Esophagus squamous epithelium (tissue), 4 donors: ENCODE data around the gene LOXL1.

ENCODE experiments used
- POLR2A ChIP-seq, 4 donors: fragments of 450-650 bp; IDR thresholded peaks; one replicate each; pipeline ENCODE4 v1.6.1; 2017; ENCODE audit warnings: antibody characterized with exemption in 4 of 4, mild to moderate bottlenecking in 4 of 4, moderate library complexity in 3 of 4
- TF ChIP-seq, protein P1 (sequence below), 6 experiments: fragments of 450-650 bp in 4 of 6; fragments of 200-600 bp in 2 of 6; sonication (generic) in 2 of 6; IDR thresholded peaks; one replicate each; pipeline ENCODE4 v1.5.1; 2016 to 2019; ENCODE audit warnings: antibody characterized with exemption in 6 of 6, mild to moderate bottlenecking in 4 of 6, moderate library complexity in 4 of 6

DNA sequence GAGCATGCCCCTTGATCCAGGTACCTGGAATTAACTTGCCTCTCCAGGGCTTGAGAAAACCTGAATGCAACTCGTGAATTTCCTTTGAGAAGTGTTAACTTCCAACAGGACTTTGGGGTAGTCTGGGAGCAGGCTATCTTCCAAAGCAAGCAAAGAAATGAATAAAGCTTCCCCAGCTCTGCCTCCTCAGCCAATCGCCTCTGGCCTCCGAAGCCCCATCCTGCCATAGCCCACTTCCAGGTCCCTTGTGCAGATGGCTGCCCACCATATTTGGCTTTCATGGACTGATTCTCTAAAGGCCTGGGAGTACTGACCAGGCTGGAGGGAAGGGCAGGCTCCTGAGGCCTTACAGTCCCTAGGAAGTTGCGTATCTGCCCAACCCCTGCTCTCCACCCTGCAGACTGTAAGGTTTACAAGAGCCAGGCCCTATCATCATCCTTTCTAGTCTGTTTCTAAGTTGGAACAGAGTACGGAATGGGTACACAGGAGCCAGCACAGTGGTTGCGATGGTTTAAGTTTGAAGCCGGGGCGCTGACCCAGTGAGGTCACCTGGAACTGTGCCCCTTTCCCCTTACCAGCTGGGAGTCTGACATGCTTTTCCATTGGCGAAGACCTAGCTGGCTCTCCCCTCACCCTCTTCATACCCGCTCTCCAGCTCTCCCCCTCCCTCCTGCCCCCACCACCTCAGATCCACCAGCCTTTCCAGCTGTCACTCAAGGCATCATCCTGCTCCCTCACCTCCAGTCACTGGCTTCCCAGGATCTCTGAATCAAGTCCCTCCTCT is 67.1 kb downstream of the LOXL1 start:
- no peak for TF ChIP-seq POLR2A (IDR thresholded peaks at IDR 0.05)
- TF ChIP-seq, protein P1, sequence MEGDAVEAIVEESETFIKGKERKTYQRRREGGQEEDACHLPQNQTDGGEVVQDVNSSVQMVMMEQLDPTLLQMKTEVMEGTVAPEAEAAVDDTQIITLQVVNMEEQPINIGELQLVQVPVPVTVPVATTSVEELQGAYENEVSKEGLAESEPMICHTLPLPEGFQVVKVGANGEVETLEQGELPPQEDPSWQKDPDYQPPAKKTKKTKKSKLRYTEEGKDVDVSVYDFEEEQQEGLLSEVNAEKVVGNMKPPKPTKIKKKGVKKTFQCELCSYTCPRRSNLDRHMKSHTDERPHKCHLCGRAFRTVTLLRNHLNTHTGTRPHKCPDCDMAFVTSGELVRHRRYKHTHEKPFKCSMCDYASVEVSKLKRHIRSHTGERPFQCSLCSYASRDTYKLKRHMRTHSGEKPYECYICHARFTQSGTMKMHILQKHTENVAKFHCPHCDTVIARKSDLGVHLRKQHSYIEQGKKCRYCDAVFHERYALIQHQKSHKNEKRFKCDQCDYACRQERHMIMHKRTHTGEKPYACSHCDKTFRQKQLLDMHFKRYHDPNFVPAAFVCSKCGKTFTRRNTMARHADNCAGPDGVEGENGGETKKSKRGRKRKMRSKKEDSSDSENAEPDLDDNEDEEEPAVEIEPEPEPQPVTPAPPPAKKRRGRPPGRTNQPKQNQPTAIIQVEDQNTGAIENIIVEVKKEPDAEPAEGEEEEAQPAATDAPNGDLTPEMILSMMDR (IDR thresholded peaks at IDR 0.05), result no peak
